ENCODE measurements around the gene PIK3R1. TPM values are rescaled to one million over a fixed set of nuclear protein-coding genes. Genes with fewer than 3 reads are reported as not detected.

PIK3R1 gene
- total RNA-seq, 1 experiment from 2014 or later: 1.7 TPM

GRCh38 chr5:68315679-68316271 lies 100.2 kb downstream of the PIK3R1 start:
- Histone ChIP-seq H3K27ac (ENCODE audit: low read length) (no peak overlapping the region), H3K9me3 (ENCODE audit: low read length) (no peaks in the 10 kb centered on the region), H3K4me1 (ENCODE audit: insufficient read depth, low read length) (peaks cover 20% of the 10 kb centered on the region), H4K20me1 (ENCODE audit: low read length) (no peaks in the 10 kb centered on the region), H3K79me2 (ENCODE audit: low read length) (no peaks in the 10 kb centered on the region), H3F3A (ENCODE audit: low read length, unreplicated experiment) (no peaks in the 10 kb centered on the region), H3K36me3 (ENCODE audit: low read depth, low read length) (no peaks in the 10 kb centered on the region), H3K4me3 (ENCODE audit: low read length) (no peak overlapping the region), H2AFZ (ENCODE audit: low read length) (no peak overlapping the region), H3K4me2 (ENCODE audit: low read length) (no peak overlapping the region), H3K9ac (ENCODE audit: low read length) (no peak overlapping the region), H3K27me3 (ENCODE audit: low read length) (no peaks in the 10 kb centered on the region), H3K9me2 (replicated peaks; ENCODE audit: low read length) (no peaks in the 10 kb centered on the region)
- no peak for TF ChIP-seq EZH2phosphoT487 (IDR thresholded peaks at IDR 0.05; ENCODE audit: borderline replicate concordance, low read length)
- ATAC-seq (no peak), DNase-seq (no peak)
- intact Hi-C loops (cut with micrococcal nuclease): no loop called here
- POLR2A ChIA-PET (ENCODE audit: unreplicated experiment): no interaction called here
- no TSS peak for BruUV-seq (replicated peaks)
- CTCF ChIA-PET: no interaction called here

- H3F3A ChIP-seq (ENCODE audit: low read length, unreplicated experiment): no peaks in the 10 kb centered on the region
- intact Hi-C loops (cut with micrococcal nuclease): no loop called here
- no peak overlapping the region for H2AFZ ChIP-seq (ENCODE audit: low read length)
- ChIA-PET POLR2A (ENCODE audit: unreplicated experiment) (no interaction called here), CTCF (no interaction called here)
- H3K9me3 ChIP-seq (ENCODE audit: low read length): no peaks in the 10 kb centered on the region
- no TSS peak for BruUV-seq (replicated peaks)
- H3K4me2 ChIP-seq (ENCODE audit: low read length): no peak overlapping the region
- H3K27me3 ChIP-seq (ENCODE audit: low read length): no peaks in the 10 kb centered on the region
- DNase-seq (no peak), ATAC-seq (no peak)
- H3K4me1 ChIP-seq (ENCODE audit: insufficient read depth, low read length): peaks cover 20% of the 10 kb centered on the region
- H3K9me2 ChIP-seq (replicated peaks; ENCODE audit: low read length): no peaks in the 10 kb centered on the region
- H3K4me3 ChIP-seq (ENCODE audit: low read length): no peak overlapping the region
- no peak overlapping the region for H3K27ac ChIP-seq (ENCODE audit: low read length)
- H3K79me2 ChIP-seq (ENCODE audit: low read length): no peaks in the 10 kb centered on the region
- no peak overlapping the region for H3K9ac ChIP-seq (ENCODE audit: low read length)
- no peak for TF ChIP-seq EZH2 (IDR thresholded peaks at IDR 0.05; ENCODE audit: low read length, unreplicated experiment)
- TF ChIP-seq EZH2phosphoT487 (IDR thresholded peaks at IDR 0.05; ENCODE audit: borderline replicate concordance, low read length): no peak
- no peak for TF ChIP-seq CTCF (conservative IDR thresholded peaks at IDR 0.05; ENCODE audit: low read depth, low read length)
- no peaks in the 10 kb centered on the region for H4K20me1 ChIP-seq (ENCODE audit: low read length)
- H3K36me3 ChIP-seq (ENCODE audit: low read depth, low read length): no peaks in the 10 kb centered on the region
Observed at GRCh38 chr5:68316469-68316868, 100.9 kb downstream of the PIK3R1 start.

GRCh38 chr5:68317646-68318045 lies 102.1 kb downstream of the PIK3R1 start:
- no peaks in the 10 kb centered on the region for H3K9me3 ChIP-seq (ENCODE audit: low read length)
- no peaks in the 10 kb centered on the region for H3F3A ChIP-seq (ENCODE audit: low read length, unreplicated experiment)
- no peak overlapping the region for H2AFZ ChIP-seq (ENCODE audit: low read length)
- CTCF ChIA-PET: no interaction called here
- no peaks in the 10 kb centered on the region for H3K36me3 ChIP-seq (ENCODE audit: low read depth, low read length)
- no peaks in the 10 kb centered on the region for H3K9me2 ChIP-seq (replicated peaks; ENCODE audit: low read length)
- no TSS peak for BruUV-seq (replicated peaks)
- H4K20me1 ChIP-seq (ENCODE audit: low read length): no peaks in the 10 kb centered on the region
- no peak overlapping the region for H3K4me2 ChIP-seq (ENCODE audit: low read length)
- H3K27ac ChIP-seq (ENCODE audit: low read length): no peak overlapping the region
- H3K9ac ChIP-seq (ENCODE audit: low read length): no peak overlapping the region
- H3K27me3 ChIP-seq (ENCODE audit: low read length): no peaks in the 10 kb centered on the region
- no peak for DNase-seq
- intact Hi-C loops (cut with micrococcal nuclease): no loop called here
- TF ChIP-seq CTCF (conservative IDR thresholded peaks at IDR 0.05; ENCODE audit: low read depth, low read length): no peak
- TF ChIP-seq EZH2 (IDR thresholded peaks at IDR 0.05; ENCODE audit: low read length, unreplicated experiment): no peak
- TF ChIP-seq EZH2phosphoT487 (IDR thresholded peaks at IDR 0.05; ENCODE audit: borderline replicate concordance, low read length): no peak
- POLR2A ChIA-PET (ENCODE audit: unreplicated experiment): no interaction called here
- no peak for ATAC-seq
- H3K4me3 ChIP-seq (ENCODE audit: low read length): no peak overlapping the region
- H3K4me1 ChIP-seq (ENCODE audit: insufficient read depth, low read length): peaks cover 20% of the 10 kb centered on the region
- no peaks in the 10 kb centered on the region for H3K79me2 ChIP-seq (ENCODE audit: low read length)

All from PC-3 (cell line).